ENCODE results near the gene RBM33. TPM values are rescaled to one million over a fixed set of nuclear protein-coding genes. Genes with fewer than 3 reads are reported as not detected.

Gene RBM33
- polyA plus RNA-seq, 1 experiment, result 9.5 TPM

- Histone ChIP-seq H3K27me3 (ENCODE audit: control insufficient read depth, insufficient read depth, low read length) (no peaks in the 10 kb centered on the region), H3K4me3 (ENCODE audit: low read depth, low read length) (no peak overlapping the region), H3K9me3 (ENCODE audit: control insufficient read depth, insufficient read depth, low read length) (no peaks in the 10 kb centered on the region), H3K27ac (ENCODE audit: low read depth, low read length) (no peak overlapping the region)
- TF ChIP-seq CTCF (IDR thresholded peaks at IDR 0.05; ENCODE audit: low read depth, low read length), result no peak
- DNase-seq (ENCODE audit: low read depth, low spot score), result no peak
- ChIA-PET POLR2A (no interaction called here), CTCF (interaction anchor here (1.1 kb wide), 1 partner anchor 15 kb away, joined by 3 read pairs; no protein-coding TSS in a partner anchor)
These were observed 61.9 kb downstream of the RBM33 start for GRCh38 chr7:155706376-155706775.

GRCh38 chr7:155709453-155709852 lies 65.0 kb downstream of the RBM33 start:
- no peaks in the 10 kb centered on the region for H3K27me3 ChIP-seq (ENCODE audit: control insufficient read depth, insufficient read depth, low read length)
- TF ChIP-seq CTCF (IDR thresholded peaks at IDR 0.05; ENCODE audit: low read depth, low read length), result no peak
- H3K9me3 ChIP-seq (ENCODE audit: control insufficient read depth, insufficient read depth, low read length), result no peaks in the 10 kb centered on the region; the same call in 1 of the 2 replicates
- ChIA-PET CTCF (interaction anchor here (1.5 kb wide), 1 partner anchor 111 kb away, joined by 6 read pairs; no protein-coding TSS in a partner anchor), POLR2A (no interaction called here)
- H3K4me3 ChIP-seq (ENCODE audit: low read depth, low read length), result no peak overlapping the region
- H3K27ac ChIP-seq (ENCODE audit: low read depth, low read length), result no peak overlapping the region
- DNase-seq (ENCODE audit: low read depth, low spot score), result no peak

- ChIA-PET POLR2A (no interaction called here), CTCF (no interaction called here)
- no peak overlapping the region for H3K4me3 ChIP-seq (ENCODE audit: low read depth, low read length)
- no peaks in the 10 kb centered on the region; the same call in 1 of the 2 replicates for H3K9me3 ChIP-seq (ENCODE audit: control insufficient read depth, insufficient read depth, low read length)
- no peaks in the 10 kb centered on the region for H3K27me3 ChIP-seq (ENCODE audit: control insufficient read depth, insufficient read depth, low read length)
- DNase-seq (ENCODE audit: low read depth, low spot score), result no peak
- TF ChIP-seq CTCF (IDR thresholded peaks at IDR 0.05; ENCODE audit: low read depth, low read length), result no peak
- H3K27ac ChIP-seq (ENCODE audit: low read depth, low read length), result no peak overlapping the region
These were observed 65.6 kb downstream of the RBM33 start for GRCh38 chr7:155710031-155710430.

GRCh38 chr7:155710530-155710929 lies 66.1 kb downstream of the RBM33 start:
- H3K27ac ChIP-seq (ENCODE audit: low read depth, low read length), result no peak overlapping the region
- POLR2A ChIA-PET, result interaction anchor here (0.7 kb wide), 1 partner anchor 12 kb away, joined by 3 read pairs; no protein-coding TSS in a partner anchor
- no peak overlapping the region for H3K4me3 ChIP-seq (ENCODE audit: low read depth, low read length)
- no peak for DNase-seq (ENCODE audit: low read depth, low spot score)
- TF ChIP-seq CTCF (IDR thresholded peaks at IDR 0.05; ENCODE audit: low read depth, low read length), result no peak
- H3K9me3 ChIP-seq (ENCODE audit: control insufficient read depth, insufficient read depth, low read length), result no peaks in the 10 kb centered on the region; the same call in 1 of the 2 replicates
- CTCF ChIA-PET, result no interaction called here
- no peaks in the 10 kb centered on the region for H3K27me3 ChIP-seq (ENCODE audit: control insufficient read depth, insufficient read depth, low read length)

GRCh38 chr7:155711081-155711480 lies 66.6 kb downstream of the RBM33 start:
- TF ChIP-seq CTCF (IDR thresholded peaks at IDR 0.05; ENCODE audit: low read depth, low read length), result no peak
- CTCF ChIA-PET, result no interaction called here
- no peak overlapping the region for H3K4me3 ChIP-seq (ENCODE audit: low read depth, low read length)
- DNase-seq (ENCODE audit: low read depth, low spot score), result no peak
- POLR2A ChIA-PET, result interaction anchor here (0.7 kb wide), 1 partner anchor 12 kb away, joined by 3 read pairs; no protein-coding TSS in a partner anchor
- H3K27me3 ChIP-seq (ENCODE audit: control insufficient read depth, insufficient read depth, low read length), result no peaks in the 10 kb centered on the region
- no peak overlapping the region for H3K27ac ChIP-seq (ENCODE audit: low read depth, low read length)
- H3K9me3 ChIP-seq (ENCODE audit: control insufficient read depth, insufficient read depth, low read length), result no peaks in the 10 kb centered on the region; the same call in 1 of the 2 replicates

Measured in AG04450 (cell line).